DMS 273 (cell line): ENCODE measurements around the gene PLAC8.
"Not testable (repeated sequence)": the region's sequence is repeated elsewhere in the genome, so short reads cannot be mapped to it uniquely, and the experiment has no call there.

ENCODE experiments used
- DNase-seq: peaks from one replicate; lab custom pipeline; 2025; ENCODE audit not compliant: unreplicated experiment; lab: John Stamatoyannopoulos, UW

Gene PLAC8

DNA sequence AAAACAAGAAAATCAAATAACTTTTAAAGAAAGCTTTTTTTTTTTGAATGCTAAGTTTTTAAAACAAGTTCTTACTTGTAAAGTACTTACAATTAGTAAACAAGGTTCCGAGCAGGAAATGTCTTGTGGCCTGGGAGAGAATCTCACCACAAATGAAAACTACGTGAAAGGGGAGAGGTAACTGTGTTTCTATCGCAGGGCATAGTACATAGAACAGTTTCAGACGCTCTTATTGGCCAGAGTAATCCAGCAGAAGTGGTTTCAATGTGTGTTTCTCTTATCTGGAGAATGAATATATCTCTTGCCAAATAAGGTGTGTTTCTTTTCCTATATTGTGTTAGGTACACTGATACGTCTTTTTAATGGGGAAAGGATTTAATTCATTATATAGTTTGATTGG lies at the start of gene PLAC8:
Gene PLAC8, minus strand, starts transcription at position 154 of the 400 bp plus-strand sequence. CDS start 6,808 bp downstream, outside the sequence.
- DNase-seq, result no peak

DNA sequence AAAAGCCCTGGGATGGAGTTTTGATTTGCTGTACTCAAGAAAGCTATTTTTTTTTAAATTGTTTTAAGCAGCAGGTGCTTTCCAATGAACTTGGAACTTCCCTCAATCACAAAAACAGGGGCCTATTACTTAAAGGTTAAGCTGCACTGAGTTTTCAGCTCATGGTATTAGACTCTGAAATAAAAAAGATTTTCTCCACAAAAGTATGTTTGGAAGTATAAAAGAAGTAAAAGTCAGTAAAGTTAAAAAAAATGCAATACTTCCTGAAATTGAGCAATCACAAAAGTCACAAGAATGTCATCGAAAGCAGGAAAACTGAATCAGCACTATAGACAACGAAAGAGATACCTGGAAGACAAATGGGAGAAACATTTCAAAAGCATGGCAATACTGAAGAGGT lies 38.9 kb upstream of the PLAC8 start:
- no peak for DNase-seq

- no peak for DNase-seq
Observed at GRCh38 chr4:83152746-83153145, 38.2 kb upstream of the PLAC8 start.

DNA sequence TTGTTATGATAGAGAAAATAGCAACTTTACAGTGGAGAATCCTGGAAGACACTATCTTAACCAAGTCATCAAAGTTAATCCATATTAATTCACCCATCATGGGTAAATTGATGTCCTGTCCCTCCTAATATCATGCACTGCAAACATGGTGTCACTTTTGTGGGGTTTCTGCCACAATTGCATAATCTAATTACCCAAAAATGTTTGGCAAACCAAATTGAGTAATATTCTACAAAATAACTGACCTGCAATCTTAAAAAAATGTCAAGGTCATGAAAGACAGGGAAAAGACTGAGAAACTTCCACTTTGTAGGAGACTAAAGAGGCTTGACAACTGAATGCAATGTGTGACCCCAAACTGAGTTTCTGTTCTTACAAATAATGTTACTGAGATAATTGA lies 37.1 kb upstream of the PLAC8 start:
- no peak for DNase-seq

GRCh38 chr4:83150653-83151330 lies 36.3 kb upstream of the PLAC8 start:
- DNase-seq, result no peak

DNA sequence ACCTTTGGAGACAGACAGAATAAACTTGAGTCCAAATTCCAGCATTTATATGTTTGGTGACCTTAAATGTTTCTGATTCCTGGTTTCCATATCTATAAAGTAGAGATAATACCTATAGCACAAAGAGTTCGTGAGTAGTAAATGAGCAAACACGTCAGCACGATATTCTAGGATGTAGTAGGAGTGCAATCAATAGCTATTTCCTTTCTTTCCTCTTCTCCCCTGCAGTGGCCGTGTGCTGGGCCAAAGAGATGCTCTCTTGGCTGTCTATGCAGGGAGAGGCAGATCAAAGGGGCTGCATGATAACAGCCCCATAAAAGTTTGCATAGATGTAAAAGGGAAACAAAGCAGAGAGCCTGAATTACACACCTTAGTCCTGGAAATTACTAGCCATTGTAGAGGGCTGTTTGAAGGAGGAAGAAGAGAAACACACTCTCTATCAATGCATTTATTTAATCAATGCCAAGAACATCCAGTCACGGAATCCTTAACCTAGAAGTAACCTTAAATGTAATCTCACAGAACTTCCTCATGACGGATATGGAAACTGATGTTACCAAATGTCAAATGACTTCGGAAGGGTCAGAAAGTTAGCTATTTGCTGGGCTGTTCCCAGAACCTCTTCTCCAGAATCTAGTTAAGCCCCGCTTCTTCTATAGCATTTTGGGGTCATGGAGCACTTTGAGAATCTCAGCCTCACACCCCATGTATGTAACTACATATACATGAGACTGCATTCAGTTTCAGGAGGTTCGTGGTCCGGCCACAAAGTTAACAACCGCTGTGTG lies 35.5 kb upstream of the PLAC8 start:
- DNase-seq, result no peak

- DNase-seq, result peak; percentile 71
Observed at GRCh38 chr4:83146841-83147240, 32.3 kb upstream of the PLAC8 start.

GRCh38 chr4:83145776-83146175 lies 31.2 kb upstream of the PLAC8 start:
- not testable (repeated sequence) for DNase-seq

- DNase-seq, result no peak
Observed at GRCh38 chr4:83139514-83140156, 25.1 kb upstream of the PLAC8 start.

DNA sequence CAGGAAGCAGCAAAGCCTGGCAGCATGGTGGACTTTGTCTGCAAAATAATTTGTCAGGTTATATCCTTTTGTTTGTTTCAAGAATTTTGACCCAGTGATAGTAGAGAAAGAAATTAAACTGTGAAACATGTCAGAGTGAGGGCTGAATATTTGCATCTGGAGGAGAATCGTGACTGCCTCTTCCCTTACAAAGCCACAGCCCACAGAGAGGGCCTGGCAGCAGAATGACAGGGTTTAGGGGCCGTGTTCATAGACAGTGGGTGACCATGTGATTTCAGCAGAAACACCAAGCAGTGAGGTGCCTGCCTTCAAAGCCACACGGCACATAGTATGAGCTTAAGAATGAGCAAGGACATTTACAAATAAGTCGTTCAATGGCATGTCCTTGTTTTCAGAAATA lies 24.4 kb upstream of the PLAC8 start:
- no peak for DNase-seq

DNA sequence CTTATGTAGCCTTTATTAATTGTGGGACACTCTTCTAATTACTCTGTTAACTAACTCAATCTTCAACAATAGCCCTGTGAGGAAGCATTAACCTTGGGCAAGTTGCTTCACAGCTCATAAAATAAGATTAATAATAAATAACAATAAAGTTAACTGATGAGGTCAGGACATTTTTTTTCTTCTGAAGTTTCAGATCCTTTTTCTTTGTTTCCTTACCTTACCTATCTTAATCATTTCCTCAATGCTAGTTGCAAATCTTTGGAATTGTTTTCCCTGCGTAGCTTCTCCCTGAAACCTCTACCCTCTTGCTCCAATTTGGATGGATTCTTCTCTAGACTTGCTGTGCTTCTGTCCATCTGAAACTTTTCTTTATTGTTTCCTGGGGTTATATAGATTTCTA lies 17.5 kb upstream of the PLAC8 start:
- DNase-seq, result no peak

DNA sequence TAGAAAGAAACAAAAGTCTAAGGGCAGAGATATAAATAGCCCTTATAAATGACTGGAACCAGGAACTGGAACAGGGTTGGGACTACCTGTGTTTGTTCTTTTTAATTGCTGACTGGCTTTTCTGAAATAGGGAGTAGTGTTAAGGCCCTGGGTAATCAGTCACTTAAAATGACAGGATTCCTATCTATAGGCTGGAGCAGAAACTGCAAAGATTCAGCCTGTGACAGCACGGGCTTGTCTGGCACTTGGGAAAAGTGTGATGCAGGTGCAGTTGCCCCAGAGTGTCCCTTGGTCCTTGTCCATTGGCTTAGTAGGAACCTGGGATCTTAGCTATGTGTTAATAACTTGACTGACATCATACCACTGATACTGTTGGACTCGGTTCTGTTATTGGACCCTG lies 14.7 kb upstream of the PLAC8 start:
- DNase-seq, result no peak

DNA sequence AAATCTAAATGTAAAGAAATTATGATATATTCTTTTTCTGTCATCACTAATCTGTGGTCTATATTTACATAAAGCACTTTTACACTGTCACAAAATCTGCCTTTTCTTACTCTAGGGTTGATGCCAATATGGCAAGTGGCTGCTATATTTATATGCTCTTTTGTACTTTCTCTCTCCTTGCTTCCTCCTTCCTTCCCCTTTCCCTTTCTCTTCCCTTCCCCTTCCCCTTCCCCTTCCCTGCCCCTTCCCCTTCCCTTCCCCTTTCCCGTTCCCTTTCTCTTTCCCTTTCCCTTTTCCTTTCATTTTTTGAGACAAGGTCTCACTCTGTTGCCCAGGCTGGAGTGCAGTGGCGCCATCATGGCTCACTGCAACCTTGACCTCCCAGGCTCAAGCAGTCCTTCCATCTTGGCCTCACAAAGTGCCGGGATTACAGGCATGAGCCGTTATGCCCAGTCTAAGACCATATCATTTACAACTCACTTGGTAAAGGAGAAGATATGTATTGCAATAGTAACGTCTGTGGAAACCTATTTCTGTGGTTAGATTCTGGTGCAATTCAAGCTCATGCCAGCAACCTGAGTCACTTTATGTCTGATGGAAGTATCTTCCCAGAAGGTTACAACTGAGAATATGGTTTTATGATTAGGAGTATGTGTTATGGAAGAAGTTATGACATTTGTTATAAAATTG lies 13.9 kb upstream of the PLAC8 start:
- DNase-seq, result no peak

- DNase-seq, result no peak
Observed at GRCh38 chr4:83125738-83126141, 11.2 kb upstream of the PLAC8 start.

DNA sequence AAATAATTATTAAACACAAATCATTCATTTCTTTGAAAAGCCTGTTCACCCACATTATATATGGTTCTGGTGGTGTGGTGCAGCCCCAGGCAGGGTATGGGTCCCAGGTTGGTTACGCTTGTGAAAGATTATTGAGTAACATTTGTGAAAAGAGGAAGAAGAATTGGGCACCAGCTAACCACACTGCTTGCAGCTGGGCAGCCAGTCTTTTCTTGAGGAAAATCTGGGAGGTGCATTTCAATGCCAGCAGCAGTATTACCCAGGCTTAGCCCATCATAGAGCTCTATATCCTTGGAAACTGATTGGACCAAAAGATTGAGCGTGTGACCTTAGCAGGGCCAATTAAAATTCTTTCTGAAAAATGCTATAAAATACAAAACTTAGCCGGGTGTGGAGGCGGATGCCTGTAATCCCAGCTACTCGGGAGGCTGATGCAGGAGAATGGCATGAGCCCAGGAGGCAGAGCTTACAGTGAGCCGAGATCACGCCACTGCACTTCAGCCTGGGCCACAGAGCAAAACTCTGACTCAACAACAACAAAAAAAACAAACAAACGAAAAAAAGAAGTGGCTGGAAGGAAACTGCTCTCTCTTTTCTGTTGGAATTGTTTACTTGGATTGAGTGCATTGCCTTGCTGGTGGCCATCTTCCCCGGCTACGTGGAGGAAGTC lies 9.7 kb upstream of the PLAC8 start:
- no peak for DNase-seq

DNA sequence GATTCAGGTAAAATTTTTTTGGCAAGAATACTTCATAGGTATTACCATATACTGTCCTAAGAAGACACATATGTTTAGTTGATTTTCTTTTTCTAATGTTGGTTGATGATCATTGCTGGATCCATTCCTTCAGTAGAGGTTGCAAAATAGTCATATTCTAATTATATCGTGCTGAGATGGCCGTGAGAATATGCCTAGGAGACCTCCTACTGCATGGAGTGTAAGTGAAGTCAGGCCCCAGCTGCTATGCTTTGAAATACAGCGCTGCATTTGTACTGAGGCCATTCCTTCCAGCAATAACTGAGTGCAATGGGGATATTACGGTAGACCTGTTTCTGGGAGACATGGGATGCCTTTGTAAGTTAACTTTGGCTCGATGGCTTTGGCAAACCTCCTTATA lies 6.7 kb upstream of the PLAC8 start:
- no peak for DNase-seq

- no peak for DNase-seq
Observed at GRCh38 chr4:83118869-83119268, 4.3 kb upstream of the PLAC8 start.

DNA sequence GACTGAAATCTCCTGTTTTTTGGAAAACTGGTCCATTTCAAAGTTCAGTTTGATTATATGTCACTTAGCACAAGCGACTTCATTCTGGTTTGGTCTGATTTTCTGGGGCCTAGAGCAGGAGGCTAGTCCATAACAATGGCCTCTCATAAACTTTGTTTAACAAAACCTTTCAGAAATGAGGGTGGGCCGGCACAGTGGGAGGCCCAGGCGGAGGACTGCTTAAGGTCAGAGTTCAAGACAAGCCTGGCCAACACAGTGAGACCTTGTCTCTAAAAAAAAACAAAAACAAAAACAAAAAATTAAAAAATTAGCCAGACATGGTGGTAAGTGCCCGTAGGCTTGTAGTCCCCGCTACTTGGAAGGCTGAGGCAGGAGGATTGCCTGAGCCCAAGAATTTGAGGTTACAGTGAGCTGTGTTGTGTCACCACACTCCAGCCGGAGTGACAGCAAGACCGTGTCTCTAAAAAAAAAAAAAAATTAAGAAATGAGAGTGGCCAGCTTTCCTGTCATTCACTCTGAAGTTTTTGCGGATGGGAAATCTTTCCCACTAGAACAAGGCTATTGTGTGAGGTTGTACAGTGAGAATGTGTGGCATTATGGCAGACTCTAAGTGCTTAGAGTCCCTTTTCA lies 1.2 kb upstream of the PLAC8 start:
- no peak for DNase-seq

- no peak for DNase-seq
Observed at GRCh38 chr4:83115000-83115399, 471 bp upstream of the PLAC8 start.

GRCh38 chr4:83113429-83113786 lies 1.1 kb downstream of the PLAC8 start:
- no peak for DNase-seq
